Stimulated activated CD8-positive, alpha-beta memory T cell treated with anti-CD3 and anti-CD28 coated beads, Interleukin-15, amount 100 ng/mL, for 4 hours (primary cell): ENCODE data around the gene FITM2.
A peak's percentile ranks its signal among the peaks of the same experiment; 100 is the strongest.
"Not testable (repeated sequence)": the region's sequence is repeated elsewhere in the genome, so short reads cannot be mapped to it uniquely, and the experiment has no call there.

Source experiments
- DNase-seq, 2 donors: peaks; one replicate each; pipeline ENCODE4 v3.0.0-alpha.2; 2020; ENCODE audit warnings: low read depth in 2 of 2

FITM2 gene

GRCh38 chr20:44331201-44331600 is 20.2 kb upstream of the FITM2 start:
- DNase-seq, result no peak

- no peak for DNase-seq
These were observed 17.4 kb upstream of the FITM2 start for GRCh38 chr20:44328428-44328827.

- DNase-seq, result not testable (repeated sequence)
These were observed 16.7 kb upstream of the FITM2 start for GRCh38 chr20:44327748-44328147.

- peak in 1 of 2 donors; percentile 10 for DNase-seq
These were observed 15.6 kb upstream of the FITM2 start for GRCh38 chr20:44326391-44327159.

GRCh38 chr20:44324343-44324742 is 13.3 kb upstream of the FITM2 start:
- DNase-seq, result no peak

- no peak for DNase-seq
These were observed 8.9 kb upstream of the FITM2 start for GRCh38 chr20:44319839-44320422.

GRCh38 chr20:44314870-44315269 is 3.9 kb upstream of the FITM2 start:
- DNase-seq, result no peak

GRCh38 chr20:44309763-44310663 is 989 bp downstream of the FITM2 start:
- DNase-seq, result no peak

GRCh38 chr20:44306927-44307326 is 4.1 kb downstream of the FITM2 start:
- DNase-seq, result no peak

GRCh38 chr20:44304383-44304782 is 6.6 kb downstream of the FITM2 start:
- no peak for DNase-seq

GRCh38 chr20:44302736-44303135 is 8.3 kb downstream of the FITM2 start:
- DNase-seq, result no peak

GRCh38 chr20:44302026-44302669 is 8.9 kb downstream of the FITM2 start:
- no peak for DNase-seq

- no peak for DNase-seq
These were observed 9.7 kb downstream of the FITM2 start for GRCh38 chr20:44301285-44301684.

GRCh38 chr20:44299011-44299535 is 11.9 kb downstream of the FITM2 start:
- not testable (repeated sequence) for DNase-seq

GRCh38 chr20:44297721-44298120 is 13.3 kb downstream of the FITM2 start:
- no peak for DNase-seq

- DNase-seq, result no peak
These were observed 15.0 kb downstream of the FITM2 start for GRCh38 chr20:44296011-44296410.

GRCh38 chr20:44291754-44292153 is 19.2 kb downstream of the FITM2 start:
- DNase-seq, result no peak

GRCh38 chr20:44288252-44288651 is 22.8 kb downstream of the FITM2 start:
- no peak for DNase-seq

- no peak for DNase-seq
These were observed 23.5 kb downstream of the FITM2 start for GRCh38 chr20:44287272-44288097.

- no peak for DNase-seq
These were observed 27.0 kb downstream of the FITM2 start for GRCh38 chr20:44284032-44284431.

- no peak for DNase-seq
These were observed 28.8 kb downstream of the FITM2 start for GRCh38 chr20:44282192-44282591.
